Measurements from ENCODE around the gene CBLC. TPM values are rescaled to one million over a fixed set of nuclear protein-coding genes. Genes with fewer than 3 reads are reported as not detected.

The CBLC gene
- total RNA-seq, 1 experiment from 2014 or later, result 15.9 TPM

GRCh38 chr19:44820648-44821609, 43.2 kb downstream of the CBLC start:
- no CpG with 5 or more reads among the region's 35 CpGs for WGBS (ENCODE audit: extremely low coverage, insufficient read length, low lambda C conversion rate)
- H3K27me3 ChIP-seq (ENCODE audit: insufficient read depth, low read length), result peaks cover 4% of the 10 kb centered on the region
- H4K20me1 ChIP-seq (ENCODE audit: control insufficient read depth, insufficient read depth, insufficient read length), result no peaks in the 10 kb centered on the region
- no peak overlapping the region for H3T11ph ChIP-seq (ENCODE audit: low read length)
- H3K27ac Mint-ChIP-seq, result no peak overlapping the region
- peaks cover 7 to 34% (median 13%) of the 10 kb centered on the region in 3 experiments for H3K36me3 Mint-ChIP-seq (ENCODE audit: insufficient read depth in 1 of 3, low read depth in 3 of 3)
- H3K27me3 Mint-ChIP-seq (ENCODE audit: low read depth), result peaks cover 49% of the 10 kb centered on the region
- no peak overlapping the region for H4K5ac ChIP-seq (ENCODE audit: insufficient read length, low read depth, low read length)
- no peak overlapping the region for H3K23ac ChIP-seq (ENCODE audit: insufficient read length, low read depth, low read length)
- no peaks in the 10 kb centered on the region for H3K79me1 ChIP-seq (ENCODE audit: insufficient read depth, low read depth, low read length, poor library complexity, severe bottlenecking)
- H2AK5ac ChIP-seq (ENCODE audit: insufficient read length, low read length), result no peak overlapping the region
- H2BK12ac ChIP-seq (ENCODE audit: insufficient read length, low read depth, low read length), result no peak overlapping the region
- no peak overlapping the region for H2BK20ac ChIP-seq (ENCODE audit: low read depth, low read length, poor library complexity, severe bottlenecking)
- no peak for TF ChIP-seq CTCF (conservative IDR thresholded peaks at IDR 0.05)
- H3K4me3 Mint-ChIP-seq, result no peak overlapping the region
- H3K79me2 ChIP-seq (ENCODE audit: insufficient read depth, low read length), result no peaks in the 10 kb centered on the region
- DNase-seq, result no peak
- peaks cover 0 to 7% of the 10 kb centered on the region in 2 experiments; a peak in 2 of 4 replicates for H3K4me1 Mint-ChIP-seq
- no peak overlapping the region for H2AFZ ChIP-seq (ENCODE audit: low read length)
- no peak overlapping the region for H2BK120ac ChIP-seq (ENCODE audit: low read depth, low read length, poor library complexity, severe bottlenecking)
- no peak overlapping the region for H2BK5ac ChIP-seq (ENCODE audit: insufficient read length, low read length)
- H3K27ac ChIP-seq (ENCODE audit: insufficient read length, low read depth, low read length), result no peak overlapping the region
- H3K4me1 ChIP-seq (ENCODE audit: insufficient read depth, low read length), result no peaks in the 10 kb centered on the region
- no peak overlapping the region for H3K9ac ChIP-seq (ENCODE audit: extremely low read depth, insufficient read length, low read length)
- no peak overlapping the region for H4K91ac ChIP-seq (ENCODE audit: insufficient read length, low read depth, low read length)
- no peaks in the 10 kb centered on the region for H3K9me3 ChIP-seq (ENCODE audit: control insufficient read depth, low read depth, low read length)
- no peak overlapping the region for H3K14ac ChIP-seq (ENCODE audit: insufficient read depth, low read length)
- H3K23me2 ChIP-seq (ENCODE audit: insufficient read length, low read depth, low read length, poor library complexity, severe bottlenecking), result no peaks in the 10 kb centered on the region
- H3K9me3 Mint-ChIP-seq, result no peaks in the 10 kb centered on the region
- H3K4ac ChIP-seq (ENCODE audit: low read depth, low read length), result no peak overlapping the region
- no peak overlapping the region for H4K8ac ChIP-seq (replicated peaks; ENCODE audit: insufficient read length, low read depth, low read length)
- no peak overlapping the region for H3K56ac ChIP-seq (ENCODE audit: insufficient read length, low read depth, low read length)
- H3K4me2 ChIP-seq (ENCODE audit: insufficient read depth, insufficient read length, low read length), result no peak overlapping the region
- no peak overlapping the region for H3K18ac ChIP-seq (ENCODE audit: insufficient read length, low read depth, low read length)
- no peak overlapping the region for H2BK15ac ChIP-seq (ENCODE audit: low read depth, low read length)
